GM19463 (cell line): Measurements from ENCODE around the gene UXS1.
"Not testable (repeated sequence)": the region's sequence is repeated elsewhere in the genome, so short reads cannot be mapped to it uniquely, and the experiment has no call there.

Experiments used
- ATAC-seq: cut with Tn5 transposase; IDR thresholded peaks from one replicate; pipeline ENCODE4 v1.9.1; 2021; ENCODE audit warnings: mild to moderate bottlenecking, moderate library complexity; ENCODE audit not compliant: unreplicated experiment

Gene UXS1

GRCh38 chr2:106193977-106194778 lies at the start of gene UXS1:
Gene UXS1 (minus strand): TSS chr2:106194301. CDS start chr2:106194241, 60 bp downstream.
- peak; percentile 59 for ATAC-seq

- ATAC-seq: not testable (repeated sequence)
Measured at GRCh38 chr2:106239491-106239890, 45.4 kb upstream of the UXS1 start.

- not testable (repeated sequence) for ATAC-seq
Measured at GRCh38 chr2:106235392-106235791, 41.3 kb upstream of the UXS1 start.

GRCh38 chr2:106233350-106233706 lies 39.2 kb upstream of the UXS1 start:
- ATAC-seq: no peak

- no peak for ATAC-seq
Measured at GRCh38 chr2:106232638-106233349, 38.7 kb upstream of the UXS1 start.

GRCh38 chr2:106223347-106223746 lies 29.2 kb upstream of the UXS1 start:
- no peak for ATAC-seq

GRCh38 chr2:106222057-106222456 lies 28.0 kb upstream of the UXS1 start:
- ATAC-seq: not testable (repeated sequence)

- no peak for ATAC-seq
Measured at GRCh38 chr2:106219813-106220212, 25.7 kb upstream of the UXS1 start.

GRCh38 chr2:106219157-106219556 lies 25.1 kb upstream of the UXS1 start:
- ATAC-seq: not testable (repeated sequence)

- ATAC-seq: no peak
Measured at GRCh38 chr2:106208874-106209273, 14.8 kb upstream of the UXS1 start.

- no peak for ATAC-seq
Measured at GRCh38 chr2:106208399-106208798, 14.3 kb upstream of the UXS1 start.

- no peak for ATAC-seq
Measured at GRCh38 chr2:106207246-106207645, 13.1 kb upstream of the UXS1 start.

- no peak for ATAC-seq
Measured at GRCh38 chr2:106205488-106205887, 11.4 kb upstream of the UXS1 start.

GRCh38 chr2:106204551-106204950 lies 10.4 kb upstream of the UXS1 start:
- ATAC-seq: not testable (repeated sequence)

GRCh38 chr2:106201661-106202060 lies 7.6 kb upstream of the UXS1 start:
- no peak for ATAC-seq

GRCh38 chr2:106197878-106198277 lies 3.8 kb upstream of the UXS1 start:
- ATAC-seq: no peak

- ATAC-seq: no peak
Measured at GRCh38 chr2:106195981-106196380, 1.9 kb upstream of the UXS1 start.

- no peak for ATAC-seq
Measured at GRCh38 chr2:106195456-106195855, 1.4 kb upstream of the UXS1 start.

- no peak for ATAC-seq
Measured at GRCh38 chr2:106193690-106193976, 468 bp downstream of the UXS1 start.

- ATAC-seq: peak; percentile 46
Measured at GRCh38 chr2:106192752-106193689, 1.1 kb downstream of the UXS1 start.

GRCh38 chr2:106191511-106192016 lies 2.5 kb downstream of the UXS1 start:
- ATAC-seq: no peak
